GM18502 (cell line): ENCODE measurements around the gene PDE6G.
"Not testable (repeated sequence)": the region's sequence is repeated elsewhere in the genome, so short reads cannot be mapped to it uniquely, and the experiment has no call there.

Experiments
- ATAC-seq: cut with Tn5 transposase; IDR thresholded peaks from one replicate; pipeline ENCODE4 v1.9.1; 2021; ENCODE audit warnings: mild to moderate bottlenecking; ENCODE audit not compliant: unreplicated experiment, poor library complexity

The PDE6G gene

DNA sequence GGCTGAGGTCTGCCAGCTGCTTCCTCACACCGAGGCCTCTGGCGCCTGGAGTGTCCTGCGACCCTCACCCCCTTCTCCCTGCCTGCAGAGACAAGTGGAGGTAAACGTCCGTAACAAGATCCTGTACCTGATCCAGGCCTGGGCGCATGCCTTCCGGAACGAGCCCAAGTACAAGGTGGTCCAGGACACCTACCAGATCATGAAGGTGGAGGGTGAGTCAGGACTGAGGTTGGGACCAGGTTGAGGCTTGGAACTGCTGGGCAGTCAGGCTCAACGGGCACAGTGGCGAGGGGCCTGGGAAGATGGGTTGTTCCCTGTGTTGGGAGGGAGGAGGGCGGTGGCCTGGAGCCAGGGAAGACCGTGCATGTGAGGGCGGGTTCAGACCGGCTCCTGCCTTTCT, 32.3 kb upstream of the PDE6G start:
- no peak for ATAC-seq

DNA sequence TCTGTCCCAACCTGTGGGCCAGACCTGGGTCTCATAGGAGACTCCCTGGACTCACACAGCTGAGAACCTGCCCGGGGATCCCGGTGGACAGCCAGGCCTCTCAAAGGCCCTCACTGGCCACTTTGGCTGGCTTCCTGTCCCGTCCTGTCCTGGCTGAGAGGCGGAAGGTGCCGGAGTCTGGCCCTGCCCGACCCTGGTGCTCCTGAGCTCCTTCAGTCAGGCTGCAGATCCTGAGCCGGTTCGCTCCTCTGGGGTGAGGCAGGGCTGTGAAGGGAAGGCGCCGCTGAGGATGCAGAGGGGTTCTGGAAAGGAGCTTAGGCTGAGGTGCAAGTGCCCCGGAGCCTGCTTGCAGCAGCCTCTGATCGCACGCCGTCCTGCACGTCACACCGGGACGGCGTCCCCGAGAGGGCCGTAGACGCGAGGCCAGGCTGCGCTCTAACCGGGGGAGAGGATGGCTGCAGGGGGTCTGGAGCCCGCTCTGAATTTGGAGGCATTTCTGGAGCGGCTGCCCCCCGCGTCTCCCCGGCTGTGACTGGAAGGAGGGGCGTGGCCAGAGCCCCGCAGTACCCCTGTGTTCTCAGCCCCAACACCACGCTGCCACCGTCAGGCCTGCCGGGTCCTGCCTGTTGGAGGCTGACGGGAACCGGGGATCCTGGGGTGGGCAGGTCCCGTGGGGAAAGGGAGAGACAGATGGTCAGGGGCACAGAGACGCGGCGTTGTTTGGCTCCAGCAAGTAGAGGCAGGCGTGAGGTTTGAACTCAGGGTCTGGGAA, 31.6 kb upstream of the PDE6G start:
- no peak for ATAC-seq

DNA sequence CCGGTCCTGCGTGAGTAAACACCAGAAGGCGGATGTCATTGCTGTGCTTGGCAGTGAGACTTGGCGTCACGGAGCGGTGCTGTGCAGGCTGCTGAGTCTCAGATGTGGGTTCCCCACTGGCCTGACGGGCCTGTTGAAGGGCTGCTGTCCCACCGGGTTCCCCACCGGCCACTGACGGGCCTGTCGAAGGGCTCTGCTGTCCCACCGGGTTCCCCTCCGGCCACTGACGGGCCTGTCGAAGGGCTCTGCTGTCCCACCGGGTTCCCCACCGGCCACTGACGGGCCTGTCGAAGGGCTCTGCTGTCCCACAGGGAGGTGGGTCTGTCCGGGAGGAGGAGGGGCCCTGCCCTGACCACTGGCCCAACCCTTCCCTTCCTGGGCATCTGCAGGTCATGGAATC, 30.3 kb upstream of the PDE6G start:
- ATAC-seq = no peak

DNA sequence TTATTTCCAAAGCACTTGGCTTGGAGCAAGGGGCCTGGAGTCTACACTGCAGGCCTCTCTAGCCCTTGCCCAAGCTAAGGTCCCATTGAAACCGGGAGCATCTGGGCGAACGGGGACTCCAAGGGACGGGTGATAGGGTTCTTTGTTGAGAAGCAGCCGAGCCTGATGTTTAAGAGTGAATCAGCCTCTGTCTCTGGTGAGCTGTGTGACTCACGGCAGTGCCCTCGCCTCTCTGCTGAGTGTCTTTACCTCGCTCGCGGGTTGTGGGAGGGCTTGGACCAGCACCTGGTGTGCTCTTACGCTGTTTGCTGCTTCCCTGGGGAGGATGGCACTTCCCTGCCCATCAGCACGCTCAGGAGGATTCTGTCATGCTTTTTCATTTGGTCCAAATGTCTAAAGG, 28.8 kb upstream of the PDE6G start:
- no peak for ATAC-seq

DNA sequence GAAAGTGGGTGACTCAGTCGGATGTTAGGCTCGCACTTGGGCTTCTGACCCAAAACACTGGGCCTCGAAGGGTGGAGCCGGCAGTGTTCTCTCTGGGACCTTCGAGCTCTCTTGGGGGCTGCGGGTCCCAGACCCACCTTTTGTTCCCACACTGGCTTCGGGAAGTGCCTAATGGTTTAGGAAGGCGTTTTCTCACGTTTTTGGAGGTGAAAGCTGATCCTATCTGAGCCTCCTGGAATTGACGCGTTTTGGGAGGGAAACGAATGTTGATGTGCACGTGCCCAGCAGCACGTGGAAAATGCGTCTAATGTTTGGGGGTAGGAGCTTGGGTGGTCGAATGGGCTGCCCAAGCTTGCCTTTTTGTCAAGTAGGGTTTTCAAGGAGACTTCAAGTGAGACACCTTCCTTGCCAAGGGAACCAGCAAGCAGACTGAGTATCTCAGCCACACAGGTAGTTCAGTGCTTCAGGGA, 28.1 kb upstream of the PDE6G start:
- no peak for ATAC-seq

DNA sequence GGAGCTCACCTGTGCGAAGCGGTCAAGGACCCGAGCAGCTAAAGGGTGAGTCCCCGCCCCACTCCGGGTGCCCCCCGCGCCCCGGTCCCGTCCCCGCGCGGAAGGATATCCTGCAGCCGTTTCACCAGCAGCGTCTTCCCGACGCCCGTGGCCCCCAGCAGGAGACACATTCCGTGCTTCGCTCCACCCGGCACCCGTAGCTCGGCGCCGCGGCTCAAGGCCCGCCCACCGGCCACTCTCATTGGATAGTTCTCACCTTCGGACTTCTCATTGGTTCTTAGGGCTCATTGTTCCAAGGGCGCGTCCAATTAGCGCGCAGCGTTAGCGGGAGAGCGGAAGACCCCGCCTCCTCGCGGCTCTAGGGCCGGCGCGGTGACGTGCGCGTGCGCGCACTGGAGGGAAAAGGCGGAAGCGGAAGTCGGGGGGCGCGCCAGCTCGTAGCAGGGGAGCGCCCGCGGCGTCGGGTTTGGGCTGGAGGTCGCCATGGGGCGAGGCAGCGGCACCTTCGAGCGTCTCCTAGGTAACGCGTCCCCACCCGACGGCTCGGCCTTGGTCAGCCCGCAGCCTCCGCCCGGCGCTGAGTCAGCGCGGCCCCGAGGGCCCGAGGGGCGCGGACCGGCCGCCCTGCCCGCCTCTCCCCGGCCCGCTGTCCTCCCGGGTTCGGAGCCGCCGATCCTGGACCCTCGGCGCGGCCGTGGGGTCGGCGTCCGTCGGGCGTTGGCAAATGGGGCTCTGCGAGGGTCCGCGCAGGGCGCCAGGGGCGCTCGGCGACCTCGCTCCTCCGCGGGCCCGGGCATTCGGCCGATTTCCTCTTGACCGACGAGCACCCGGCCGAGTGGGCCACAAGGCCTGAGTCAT, 27.5 kb upstream of the PDE6G start, which contains the start of the genes ARL16 and HGS:
TSS of gene ARL16 (minus strand) at position 214 of the 858 bp plus-strand sequence. CDS start at position 170, 44 bp downstream.
TSS of gene HGS (plus strand) at position 428 of the 858 bp plus-strand sequence. CDS start at position 484, 56 bp downstream.
- peak; percentile 90 for ATAC-seq

DNA sequence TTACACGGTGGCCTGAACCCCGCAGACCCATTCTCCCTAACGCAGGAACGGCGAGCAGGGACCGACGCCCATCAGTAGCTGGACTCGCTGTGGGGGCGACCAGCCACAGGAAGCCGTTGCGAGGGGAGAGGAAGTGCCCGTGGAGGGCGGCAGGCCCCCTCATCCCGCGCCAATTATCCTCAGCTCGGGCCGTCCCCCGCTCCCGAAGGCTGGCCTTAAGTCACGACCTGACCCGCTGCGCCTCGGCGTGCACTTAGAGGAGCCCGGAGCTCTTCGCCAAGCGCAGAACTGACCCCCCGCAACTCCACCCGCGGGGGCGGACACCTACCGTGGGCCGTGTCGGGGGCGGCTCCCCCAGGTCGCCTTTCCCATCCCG, 26.9 kb upstream of the PDE6G start:
- peak; percentile 20 for ATAC-seq

DNA sequence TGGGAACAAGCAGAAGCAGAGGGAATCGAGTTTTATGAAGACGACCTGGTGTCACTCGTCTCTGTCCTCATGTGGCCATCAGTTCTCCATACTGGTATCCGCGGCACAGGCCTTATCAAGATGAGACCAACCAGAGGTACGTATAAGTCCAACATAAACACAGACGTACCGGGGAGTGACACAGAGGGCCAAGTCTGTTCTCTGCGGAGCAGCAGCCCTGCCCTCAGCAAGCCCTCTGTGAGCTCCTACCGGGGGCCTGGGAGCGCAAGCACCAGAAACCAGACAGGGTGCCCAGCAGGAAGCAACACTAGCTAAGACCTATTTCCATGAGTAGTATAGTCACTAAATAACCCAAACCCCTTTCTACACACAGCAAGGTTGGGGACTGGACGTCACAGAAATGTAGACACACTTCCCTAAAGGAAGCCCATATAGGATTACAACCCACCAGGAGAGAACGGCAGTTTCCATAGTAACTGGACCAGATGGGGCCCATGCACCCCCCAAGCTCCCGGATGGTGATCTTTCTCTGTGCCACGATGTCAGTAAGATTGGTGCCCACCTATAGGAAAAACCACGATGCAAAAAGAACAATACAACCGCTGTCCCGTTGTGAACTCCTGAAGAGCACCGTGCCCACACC, 26.3 kb upstream of the PDE6G start:
- ATAC-seq = no peak

DNA sequence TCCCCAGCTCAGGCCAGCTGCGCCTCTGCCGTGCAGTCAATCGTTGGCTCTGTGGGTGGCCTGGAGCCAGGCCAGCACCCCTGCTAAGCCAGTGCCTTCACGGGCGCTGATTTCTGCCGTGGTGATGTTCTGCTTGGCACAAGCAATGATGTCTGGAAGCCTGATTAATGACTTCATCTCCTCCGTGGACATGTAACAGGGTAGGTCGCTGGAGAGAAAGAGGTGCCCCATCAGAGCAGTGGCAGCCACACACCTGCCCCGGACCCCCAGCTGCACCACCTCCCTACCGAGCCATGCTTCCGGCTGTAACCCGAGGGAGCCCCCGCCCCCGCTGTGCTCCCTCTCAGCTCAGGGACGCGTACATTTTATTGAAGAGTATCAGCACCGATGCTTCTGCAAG, 25.3 kb upstream of the PDE6G start:
- ATAC-seq = no peak

DNA sequence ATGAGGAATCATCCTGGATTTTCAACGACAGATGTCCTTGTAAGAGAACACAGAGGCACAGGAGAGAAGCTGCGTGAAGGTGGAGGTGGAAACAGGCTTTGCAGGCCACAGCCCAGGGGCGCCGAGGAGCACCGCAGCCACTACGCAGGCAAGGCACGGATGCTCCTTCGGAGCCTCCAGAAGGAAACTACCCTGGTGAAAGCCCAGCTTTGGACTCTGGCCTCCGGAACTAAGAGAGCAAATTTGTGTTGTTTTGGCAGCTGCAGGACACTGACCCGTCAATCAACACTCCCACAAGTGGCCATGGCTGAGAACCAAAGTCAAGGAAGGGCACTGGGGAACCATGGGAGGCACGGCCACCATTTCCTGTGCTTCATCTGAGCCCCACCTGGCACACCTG, 23.8 kb upstream of the PDE6G start:
- ATAC-seq = no peak

DNA sequence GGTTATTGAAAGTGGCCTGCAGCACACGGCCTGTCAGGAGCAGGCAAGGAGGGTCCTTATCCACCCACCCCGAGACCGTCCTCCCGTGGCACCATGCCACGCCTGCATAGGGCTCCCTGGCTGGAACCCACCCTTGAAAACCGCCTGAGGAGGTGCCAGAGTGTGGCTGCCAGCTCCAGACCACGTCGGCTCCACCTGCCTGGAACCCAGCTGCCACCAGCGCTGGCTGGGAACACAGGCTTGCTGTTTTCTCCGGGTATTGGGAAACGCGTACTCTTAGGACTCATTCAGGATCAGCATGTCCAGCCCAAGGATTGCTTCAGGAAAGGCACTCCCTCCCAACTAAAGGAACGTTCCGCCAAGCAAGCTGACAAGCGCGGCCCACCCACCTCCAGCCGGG, 20.6 kb upstream of the PDE6G start:
- no peak for ATAC-seq

DNA sequence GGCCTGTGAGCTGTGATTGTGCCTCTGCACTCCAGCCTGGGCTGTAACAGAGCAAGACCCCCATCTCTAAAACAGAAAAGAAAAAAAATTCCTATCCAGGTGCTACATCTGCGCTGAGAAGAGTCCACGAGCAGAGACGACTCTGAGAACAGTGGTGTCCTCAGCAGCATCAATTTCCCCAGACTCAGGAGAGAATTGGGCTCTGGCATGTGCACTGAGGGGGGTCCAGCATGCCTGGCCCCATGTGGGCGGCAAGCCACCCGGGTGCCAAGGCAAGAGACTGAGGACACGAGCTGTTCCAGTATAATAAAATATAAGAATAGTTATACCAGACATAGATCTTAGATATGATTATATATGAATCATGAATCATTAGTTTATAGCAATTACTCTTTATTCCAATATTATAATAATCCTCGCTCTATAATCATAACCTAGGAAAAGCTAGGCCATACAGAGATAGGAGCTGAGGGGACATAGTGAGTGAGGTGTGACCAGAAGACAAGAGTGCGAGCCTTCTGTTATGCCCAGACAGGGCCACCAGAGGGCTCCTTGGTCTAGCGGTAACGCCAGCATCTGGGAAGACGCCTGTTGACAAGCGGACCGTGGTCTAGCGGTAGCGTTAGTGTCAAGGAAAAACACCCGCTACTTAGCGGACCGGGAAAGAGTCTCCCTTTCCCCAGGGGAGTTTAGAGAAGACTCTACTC, 19.3 kb upstream of the PDE6G start:
- ATAC-seq = not testable (repeated sequence)

DNA sequence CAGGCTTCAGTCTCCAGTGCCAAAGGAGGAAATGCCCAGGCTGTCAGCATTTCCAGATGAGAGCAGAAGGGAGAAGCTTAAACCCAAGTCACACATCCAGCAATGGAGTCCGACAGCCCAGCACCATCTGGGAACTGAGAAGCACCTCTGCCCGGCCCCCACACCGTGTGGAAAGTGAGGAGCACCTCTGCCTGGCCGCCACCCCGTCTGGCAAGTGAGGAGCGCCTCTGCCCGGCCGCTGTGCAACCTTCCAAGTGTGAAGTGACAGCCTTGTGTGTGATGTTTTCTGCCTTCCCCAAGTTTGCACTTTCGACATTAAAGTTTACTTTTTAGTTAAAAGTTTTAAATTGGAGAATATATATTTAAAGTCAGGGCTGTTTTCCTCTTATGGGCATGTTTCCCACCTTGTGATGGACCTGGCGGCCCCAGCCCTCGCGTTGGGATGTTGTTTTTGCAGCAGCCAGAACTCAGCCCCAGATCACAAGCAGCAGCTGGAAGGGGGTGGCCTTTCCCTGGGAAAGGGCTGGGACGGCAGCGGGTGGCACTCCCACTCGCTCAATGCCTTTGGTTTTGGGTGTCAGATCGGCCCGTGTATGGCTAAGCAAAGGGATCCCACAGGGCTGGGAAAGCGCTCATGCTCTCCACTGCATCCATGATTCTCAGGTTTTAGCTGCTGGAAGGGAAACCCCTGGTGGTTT, 17.4 kb upstream of the PDE6G start:
- ATAC-seq = no peak

DNA sequence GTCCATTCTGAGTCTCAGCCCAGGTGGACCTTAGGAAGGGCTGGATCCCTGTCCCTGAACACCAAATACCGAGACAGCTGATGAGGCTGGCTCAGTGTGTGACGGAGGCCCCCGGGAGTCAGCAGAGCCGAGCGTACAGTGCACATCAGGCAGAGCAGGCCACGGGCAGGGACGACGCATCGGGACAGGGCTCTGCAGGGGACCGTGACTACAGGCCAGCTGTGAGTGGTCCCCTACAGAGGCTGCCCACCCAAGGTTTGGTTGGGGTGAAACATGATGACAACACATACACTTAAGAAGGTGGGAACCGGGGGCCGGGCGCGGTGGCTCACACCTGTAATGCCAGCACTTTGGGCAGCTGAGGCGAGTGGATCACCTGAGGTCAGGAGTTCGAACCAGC, 16.6 kb upstream of the PDE6G start:
- no peak for ATAC-seq

DNA sequence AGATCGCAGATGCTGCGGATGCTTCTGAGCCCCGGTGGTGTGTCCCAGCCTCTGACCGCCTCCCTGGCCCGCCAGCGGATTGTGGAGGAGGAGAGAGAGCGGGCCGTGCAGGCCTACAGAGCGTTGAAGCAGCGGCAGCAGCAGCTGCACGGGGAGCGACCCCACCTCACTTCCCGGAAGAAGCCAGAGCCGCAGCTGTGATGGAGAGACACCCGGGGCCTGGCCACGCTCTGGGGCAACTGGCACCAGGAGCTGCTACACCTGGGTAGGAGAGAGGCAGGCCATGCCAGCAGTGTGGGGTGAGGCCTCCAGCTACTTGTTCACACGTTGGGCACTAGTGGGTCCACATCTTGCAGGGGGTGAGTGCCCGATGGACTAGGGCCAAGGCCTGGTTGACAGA, 16.2 kb upstream of the PDE6G start:
- no peak for ATAC-seq

DNA sequence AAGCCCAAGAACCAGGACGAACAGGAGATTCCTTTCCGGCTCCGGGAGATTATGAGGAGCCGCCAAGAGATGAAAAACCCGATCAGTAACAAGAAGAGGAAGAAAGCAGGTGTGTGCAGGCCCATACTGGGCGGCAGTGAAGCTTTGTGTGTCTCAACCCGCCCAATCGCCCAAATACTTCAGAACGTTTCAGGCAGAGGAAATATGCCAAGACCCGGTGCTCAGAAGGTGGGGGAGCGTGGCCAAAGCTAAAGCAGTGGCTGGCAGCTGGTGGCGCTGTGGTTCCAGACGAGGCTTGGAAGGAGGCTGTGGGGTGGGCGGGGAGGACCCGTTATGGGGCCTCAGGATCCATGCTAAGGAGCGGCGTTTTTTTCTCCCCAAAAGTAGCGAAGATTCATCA, 11.4 kb upstream of the PDE6G start:
- ATAC-seq = no peak

DNA sequence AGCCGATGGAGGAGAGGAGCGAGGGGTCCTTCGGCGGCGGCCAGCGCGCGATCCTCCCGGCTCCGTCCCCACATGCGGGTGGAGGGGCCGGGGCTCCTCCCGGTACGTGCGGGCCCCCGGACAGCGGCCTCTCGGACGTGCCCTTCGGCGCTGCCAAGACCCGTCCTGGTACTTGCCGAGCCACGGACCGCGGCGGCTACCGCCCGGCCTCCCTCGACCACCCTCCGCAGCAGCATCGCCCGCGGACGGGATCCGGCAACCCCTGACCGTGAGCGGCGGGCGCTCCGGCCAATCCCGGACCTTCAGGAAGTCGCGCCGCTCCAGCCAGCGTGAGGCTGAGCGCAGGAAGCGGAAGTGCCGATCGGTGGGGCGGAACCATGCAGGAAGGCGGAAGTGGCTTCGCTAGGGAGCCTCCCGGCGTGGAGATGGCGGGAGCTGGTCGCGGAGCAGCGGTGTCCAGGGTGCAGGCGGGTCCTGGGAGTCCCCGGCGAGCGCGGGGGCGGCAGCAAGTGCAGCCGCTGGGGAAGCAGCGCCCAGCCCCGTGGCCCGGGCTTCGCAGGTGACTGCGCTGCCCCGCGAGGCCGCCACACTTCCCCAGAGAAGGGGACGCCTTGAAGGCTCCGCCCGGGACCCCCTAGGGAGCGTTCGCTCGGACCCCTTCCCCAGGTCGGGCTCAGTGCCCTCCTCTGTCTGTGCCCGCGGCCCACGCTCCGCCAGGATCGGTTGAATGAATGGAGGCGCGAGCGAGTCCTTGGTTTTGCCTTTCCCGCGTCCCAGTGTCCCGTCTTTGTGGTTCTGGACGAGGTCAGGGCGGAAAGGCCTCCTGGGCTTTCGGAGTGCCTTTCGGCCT, 10.2 kb upstream of the PDE6G start, which contains the start of the genes CCDC137 and OXLD1:
TSS of gene CCDC137 (plus strand) at position 396 of the 850 bp plus-strand sequence. CDS start at position 426, 30 bp downstream.
TSS of gene OXLD1 (minus strand) at position 264 of the 850 bp plus-strand sequence. CDS start at position 236, 28 bp downstream.
- peak; percentile 93 for ATAC-seq

DNA sequence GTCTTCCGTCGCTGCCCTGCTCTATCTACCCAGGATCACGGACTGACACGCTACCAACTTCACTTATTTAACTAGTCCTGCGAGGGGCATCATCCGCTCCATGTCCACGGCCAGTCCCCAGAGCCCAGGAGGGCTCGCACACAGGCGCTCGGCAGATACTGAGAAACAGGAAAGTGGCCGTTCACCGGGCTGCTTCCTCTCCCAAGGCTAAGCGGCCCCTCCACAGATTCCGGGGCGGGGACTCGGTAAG, 9.7 kb upstream of the PDE6G start:
- no peak for ATAC-seq
